DND-41 (cell line): ENCODE data around the gene DRC7.
"Not testable (repeated sequence)": the region's sequence is repeated elsewhere in the genome, so short reads cannot be mapped to it uniquely, and the experiment has no call there.

ENCODE experiments used
- ATAC-seq: fragments of 200-7000 bp; cut with Tn5 transposase; 3 replicates; pipeline ENCODE4 v1.9.1; 2021; ENCODE audit warnings: low read depth; ENCODE audit not compliant: insufficient read depth
- DNase-seq: peaks from one replicate; pipeline ENCODE4 v3.0.0-alpha.2; 2020
- H2AFZ ChIP-seq: 2 replicates; pipeline ENCODE4 v1.6.0; 2012; ENCODE audit warnings: low read depth, low read length
- H3K27ac ChIP-seq: 2 replicates; pipeline ENCODE4 v1.5.1; 2012; ENCODE audit warnings: low read length, inconsistent platforms
- H3K27me3 ChIP-seq: fragments of 200-600 bp; sonication (generic); 2 replicates; pipeline ENCODE4 v1.6.0; 2012; ENCODE audit warnings: low read length, mild to moderate bottlenecking, inconsistent platforms; ENCODE audit not compliant: insufficient read depth, poor library complexity
- H3K36me3 ChIP-seq: 2 replicates; pipeline ENCODE4 v1.5.1; 2012; ENCODE audit warnings: low read length, inconsistent platforms; ENCODE audit not compliant: insufficient read depth
- H3K4me1 ChIP-seq: 2 replicates; pipeline ENCODE4 v1.5.1; 2012; ENCODE audit warnings: mild to moderate bottlenecking, low read length; ENCODE audit not compliant: insufficient read depth
- H3K4me2 ChIP-seq: 2 replicates; pipeline ENCODE4 v1.6.0; 2012; ENCODE audit warnings: mild to moderate bottlenecking, moderate library complexity, low read length, inconsistent platforms; ENCODE audit not compliant: insufficient read depth
- H3K4me3 ChIP-seq, 2 experiments: fragments of 200-600 bp in 1 of 2; shearing (Covaris generic) in 1 of 2; 2 replicates each; pipeline ENCODE4 v1.5.1; 2012 to 2016; ENCODE audit warnings: inconsistent platforms in 2 of 2, low read length in 2 of 2, mild to moderate bottlenecking in 2 of 2, low read depth in 1 of 2, moderate library complexity in 1 of 2
- H3K79me2 ChIP-seq: 2 replicates; pipeline ENCODE4 v1.6.0; 2012; ENCODE audit warnings: low read length, inconsistent platforms; ENCODE audit not compliant: insufficient read depth
- H3K9ac ChIP-seq: 2 replicates; pipeline ENCODE4 v1.6.0; 2012; ENCODE audit warnings: low read depth, mild to moderate bottlenecking, inconsistent platforms, low read length, moderate library complexity
- H3K9me3 ChIP-seq: 2 replicates; pipeline ENCODE4 v1.5.1; 2012; ENCODE audit warnings: low read length, moderate library complexity, mild to moderate bottlenecking, inconsistent platforms; ENCODE audit not compliant: insufficient read depth, severe bottlenecking
- H4K20me1 ChIP-seq: 2 replicates; pipeline ENCODE4 v1.6.0; 2012; ENCODE audit warnings: low read length; ENCODE audit not compliant: insufficient read depth
- CTCF ChIP-seq: IDR thresholded peaks from 2 replicates; pipeline ENCODE4 v1.5.1; 2012; ENCODE audit warnings: borderline replicate concordance, low read length, moderate library complexity, mild to moderate bottlenecking; ENCODE audit not compliant: poor library complexity, severe bottlenecking; ENCODE audit errors: extremely low read depth
- EZH2 ChIP-seq: IDR thresholded peaks from 3 replicates; pipeline ENCODE4 v1.6.1; 2012; ENCODE audit warnings: borderline replicate concordance, low read depth, mild to moderate bottlenecking, moderate library complexity, low read length, inconsistent platforms; ENCODE audit not compliant: severe bottlenecking

The DRC7 gene

GRCh38 chr16:57728336-57729181, 34.0 kb downstream of the DRC7 start:
- H3K4me2 ChIP-seq = no peak overlapping the region
- no peak overlapping the region for H3K9ac ChIP-seq
- no peak overlapping the region for H2AFZ ChIP-seq
- H3K36me3 ChIP-seq = no peaks in the 10 kb centered on the region
- TF ChIP-seq EZH2 = no peak
- no peak for TF ChIP-seq CTCF
- no peaks in the 10 kb centered on the region for H3K27me3 ChIP-seq
- ATAC-seq = no peak
- H3K79me2 ChIP-seq = no peaks in the 10 kb centered on the region
- H3K4me3 ChIP-seq = no peak overlapping the region
- no peak for DNase-seq
- no peaks in the 10 kb centered on the region for H3K4me1 ChIP-seq
- H4K20me1 ChIP-seq = no peaks in the 10 kb centered on the region
- H3K9me3 ChIP-seq = peaks cover 2% of the 10 kb centered on the region
- no peak overlapping the region for H3K27ac ChIP-seq

GRCh38 chr16:57729182-57729484, 34.5 kb downstream of the DRC7 start:
- Histone ChIP-seq H3K9me3 (peaks cover 2% of the 10 kb centered on the region), H3K36me3 (no peaks in the 10 kb centered on the region), H3K4me1 (peaks cover 5% of the 10 kb centered on the region; the same call in 1 of the 2 replicates), H3K4me2 (no peak overlapping the region), H3K79me2 (no peaks in the 10 kb centered on the region), H3K27me3 (no peaks in the 10 kb centered on the region), H3K27ac (no peak overlapping the region), H3K4me3 (no peak overlapping the region), H3K9ac (no peak overlapping the region), H2AFZ (no peak overlapping the region), H4K20me1 (no peaks in the 10 kb centered on the region)
- no peak for ATAC-seq
- TF ChIP-seq CTCF = no peak
- TF ChIP-seq EZH2 = no peak
- DNase-seq = no peak

- H3K36me3 ChIP-seq, ATAC-seq, H3K9ac ChIP-seq, H3K9me3 ChIP-seq, H3K27me3 ChIP-seq, H4K20me1 ChIP-seq, H3K79me2 ChIP-seq, DNase-seq, H3K4me3 ChIP-seq, H3K27ac ChIP-seq, H2AFZ ChIP-seq, H3K4me2 ChIP-seq: not testable (repeated sequence)
- H3K4me1 ChIP-seq = peaks cover 11% of the 10 kb centered on the region
Observed at GRCh38 chr16:57729852-57730251, 35.2 kb downstream of the DRC7 start.

- Histone ChIP-seq H4K20me1 (no peaks in the 10 kb centered on the region), H3K4me3 (no peak overlapping the region), H3K79me2 (peaks cover 12% of the 10 kb centered on the region), H3K27me3 (no peaks in the 10 kb centered on the region), H3K9me3 (peaks cover 2% of the 10 kb centered on the region), H3K4me1 (peaks cover 11% of the 10 kb centered on the region), H3K4me2 (no peak overlapping the region), H3K27ac (no peak overlapping the region), H3K36me3 (no peaks in the 10 kb centered on the region), H2AFZ (no peak overlapping the region), H3K9ac (no peak overlapping the region)
- no peak for TF ChIP-seq CTCF
- TF ChIP-seq EZH2 = no peak
- ATAC-seq (no peak), DNase-seq (no peak)
Observed at GRCh38 chr16:57730771-57731730, 36.4 kb downstream of the DRC7 start.
